GM12878 (cell line): ENCODE data around the gene MAST4. TPM values are rescaled to one million over a fixed set of nuclear protein-coding genes. Genes with fewer than 3 reads are reported as not detected.
A peak's percentile ranks its signal among the peaks of the same experiment; 100 is the strongest.

ENCODE experiments used
- BHLHE40 ChIP-seq, 2 experiments: fragments of 450-650 bp in 1 of 2; IDR thresholded peaks; 2 replicates each; pipeline ENCODE4 v1.6.1; 2011 to 2017; ENCODE audit warnings: low read depth in 2 of 2, borderline replicate concordance in 1 of 2, improper control_type of control experiment in 1 of 2, low read length in 1 of 2, mild to moderate bottlenecking in 1 of 2
- CBX3 ChIP-seq: fragments of 200-600 bp; sonication (generic); IDR thresholded peaks from 2 replicates; pipeline ENCODE4 v1.6.1; 2016; ENCODE audit warnings: low read depth, borderline replicate concordance
- EED ChIP-seq: sonication (generic); IDR thresholded peaks from 2 replicates; pipeline ENCODE4 v1.6.1; 2016; ENCODE audit warnings: antibody characterized with exemption, low read depth
- FOS ChIP-seq: IDR thresholded peaks from 3 replicates; pipeline ENCODE4 v1.6.1; 2011; ENCODE audit warnings: borderline replicate concordance; ENCODE audit not compliant: insufficient read length; ENCODE audit errors: extremely low read depth
- MEF2A ChIP-seq: IDR thresholded peaks from 2 replicates; pipeline ENCODE4 v1.6.1; 2011; ENCODE audit warnings: low read depth, mild to moderate bottlenecking, low read length, moderate library complexity; ENCODE audit not compliant: insufficient read depth
- MEF2B ChIP-seq: fragments of 450-650 bp; IDR thresholded peaks from 2 replicates; pipeline ENCODE4 v1.6.1; 2018; ENCODE audit warnings: mild to moderate bottlenecking, moderate library complexity; ENCODE audit not compliant: partially characterized antibody, poor library complexity, severe bottlenecking
- PAX8 ChIP-seq: fragments of 450-650 bp; IDR thresholded peaks from 2 replicates; pipeline ENCODE4 v1.6.1; 2017; ENCODE audit warnings: mild to moderate bottlenecking, moderate library complexity
- POLR2AphosphoS5 ChIP-seq: IDR thresholded peaks from 2 replicates; pipeline ENCODE4 v1.6.1; 2011; ENCODE audit warnings: mild to moderate bottlenecking, low read length, inconsistent platforms
- RUNX3 ChIP-seq: IDR thresholded peaks from 2 replicates; pipeline ENCODE4 v1.6.1; 2012; ENCODE audit warnings: low read length, inconsistent platforms
- SUZ12 ChIP-seq: fragments of 200-600 bp; sonication (generic); IDR thresholded peaks from one replicate; pipeline ENCODE4 v1.6.1; 2018; ENCODE audit warnings: antibody characterized with exemption, mild to moderate bottlenecking; ENCODE audit not compliant: unreplicated experiment
- ZNF274 ChIP-seq: IDR thresholded peaks from one replicate; pipeline ENCODE4 v1.8.0; 2011; ENCODE audit not compliant: insufficient read length, insufficient read depth
- polyA plus RNA-seq, 11 experiments: library from polyadenylated mRNA; depleted of rRNA in 4 of 11; unstranded in 6 of 11; stranded (reverse) in 5 of 11; fragments of >200 nt; fragmentation: Nextera tagmentation in 4 of 11; fragmentation: Illumina TruSeq in 1 of 11; extraction: Ambion mirVana in 4 of 11; extraction: Trizol in 1 of 11; gene quantifications; 1 replicate in 1 of 11; 2 replicates in 10 of 11; pipeline versions ENCODE4 v1.2.1 to v1.2.3, GENCODE V29; 2011 to 2016; ENCODE audit warnings: inconsistent platforms in 2 of 11, missing spikeins in 2 of 11, low read depth in 1 of 11
- total RNA-seq, 4 experiments: library from RNA; depleted of rRNA in 3 of 4; stranded (reverse); fragments of >200 nt in 3 of 4; fragmentation: Illumina TruSeq in 1 of 4; extraction: Trizol in 1 of 4; gene quantifications; 2 replicates each; pipeline versions ENCODE4 v1.2.1 to v1.2.3, GENCODE V29; 2013 to 2021
- TF ChIP-seq, protein P1 (sequence below): fragments of 450-650 bp; IDR thresholded peaks from 2 replicates; pipeline ENCODE4 v1.6.1; 2016; ENCODE audit warnings: mild to moderate bottlenecking
- TF ChIP-seq, protein P2 (sequence below): fragments of 450-650 bp; formaldehyde crosslinking; IDR thresholded peaks from 2 replicates; pipeline ENCODE4 v1.4.0; 2020; ENCODE audit warnings: mild to moderate bottlenecking, moderate library complexity
- TF ChIP-seq, protein P3 (sequence below): fragments of 450-650 bp; IDR thresholded peaks from 2 replicates; pipeline ENCODE4 v1.6.1; 2017; ENCODE audit warnings: mild to moderate bottlenecking, moderate library complexity
- TF ChIP-seq, protein P4 (sequence below): IDR thresholded peaks from 2 replicates; pipeline ENCODE4 v1.6.1; 2012; ENCODE audit warnings: mild to moderate bottlenecking, low read depth, low read length

Gene MAST4
- total and polyA plus RNA-seq, 10 of the 15 experiments (the other 5 are each of a cell fraction or from before 2014, with no cell fraction given) = 0.02 to 1.6 (median 0.29) TPM; not detected in 1

DNA sequence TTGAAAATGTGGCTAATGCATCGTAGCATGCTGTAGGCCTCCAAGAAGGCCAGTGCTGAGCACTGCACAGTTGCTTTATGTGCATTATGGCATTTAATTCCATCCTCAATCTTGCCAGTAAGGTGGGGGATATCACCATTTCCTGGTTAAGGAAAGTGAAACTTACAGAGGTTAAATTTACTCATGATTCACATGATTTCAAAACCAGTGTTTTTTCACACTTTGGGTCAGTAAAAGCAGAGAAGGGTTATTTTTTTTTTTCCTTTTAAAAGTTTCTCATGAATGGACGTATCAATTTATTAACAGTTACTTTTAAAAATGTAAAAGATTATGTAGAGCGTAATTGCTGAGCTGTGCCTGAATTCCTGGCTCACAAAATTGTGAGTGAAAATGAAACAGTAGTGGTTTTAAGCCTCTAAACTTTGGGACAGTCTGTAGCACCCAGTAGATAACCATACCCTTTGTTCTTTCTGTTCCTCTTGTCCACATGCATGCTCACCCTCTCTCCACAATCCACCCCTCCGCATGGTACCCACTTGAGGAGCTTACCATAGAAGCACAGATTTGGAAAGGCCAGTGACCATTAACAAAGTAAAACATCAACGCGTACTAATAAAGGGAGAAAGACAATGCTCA, 21.2 kb downstream of the MAST4 start (continued):
- no peak for TF ChIP-seq MEF2A
- no peak for TF ChIP-seq ZNF274
- TF ChIP-seq POLR2AphosphoS5 = no peak
- TF ChIP-seq, protein P1, sequence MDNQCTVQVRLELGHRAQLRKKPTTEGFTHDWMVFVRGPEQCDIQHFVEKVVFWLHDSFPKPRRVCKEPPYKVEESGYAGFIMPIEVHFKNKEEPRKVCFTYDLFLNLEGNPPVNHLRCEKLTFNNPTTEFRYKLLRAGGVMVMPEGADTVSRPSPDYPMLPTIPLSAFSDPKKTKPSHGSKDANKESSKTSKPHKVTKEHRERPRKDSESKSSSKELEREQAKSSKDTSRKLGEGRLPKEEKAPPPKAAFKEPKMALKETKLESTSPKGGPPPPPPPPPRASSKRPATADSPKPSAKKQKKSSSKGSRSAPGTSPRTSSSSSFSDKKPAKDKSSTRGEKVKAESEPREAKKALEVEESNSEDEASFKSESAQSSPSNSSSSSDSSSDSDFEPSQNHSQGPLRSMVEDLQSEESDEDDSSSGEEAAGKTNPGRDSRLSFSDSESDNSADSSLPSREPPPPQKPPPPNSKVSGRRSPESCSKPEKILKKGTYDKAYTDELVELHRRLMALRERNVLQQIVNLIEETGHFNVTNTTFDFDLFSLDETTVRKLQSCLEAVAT = no peak
- TF ChIP-seq, protein P2, sequence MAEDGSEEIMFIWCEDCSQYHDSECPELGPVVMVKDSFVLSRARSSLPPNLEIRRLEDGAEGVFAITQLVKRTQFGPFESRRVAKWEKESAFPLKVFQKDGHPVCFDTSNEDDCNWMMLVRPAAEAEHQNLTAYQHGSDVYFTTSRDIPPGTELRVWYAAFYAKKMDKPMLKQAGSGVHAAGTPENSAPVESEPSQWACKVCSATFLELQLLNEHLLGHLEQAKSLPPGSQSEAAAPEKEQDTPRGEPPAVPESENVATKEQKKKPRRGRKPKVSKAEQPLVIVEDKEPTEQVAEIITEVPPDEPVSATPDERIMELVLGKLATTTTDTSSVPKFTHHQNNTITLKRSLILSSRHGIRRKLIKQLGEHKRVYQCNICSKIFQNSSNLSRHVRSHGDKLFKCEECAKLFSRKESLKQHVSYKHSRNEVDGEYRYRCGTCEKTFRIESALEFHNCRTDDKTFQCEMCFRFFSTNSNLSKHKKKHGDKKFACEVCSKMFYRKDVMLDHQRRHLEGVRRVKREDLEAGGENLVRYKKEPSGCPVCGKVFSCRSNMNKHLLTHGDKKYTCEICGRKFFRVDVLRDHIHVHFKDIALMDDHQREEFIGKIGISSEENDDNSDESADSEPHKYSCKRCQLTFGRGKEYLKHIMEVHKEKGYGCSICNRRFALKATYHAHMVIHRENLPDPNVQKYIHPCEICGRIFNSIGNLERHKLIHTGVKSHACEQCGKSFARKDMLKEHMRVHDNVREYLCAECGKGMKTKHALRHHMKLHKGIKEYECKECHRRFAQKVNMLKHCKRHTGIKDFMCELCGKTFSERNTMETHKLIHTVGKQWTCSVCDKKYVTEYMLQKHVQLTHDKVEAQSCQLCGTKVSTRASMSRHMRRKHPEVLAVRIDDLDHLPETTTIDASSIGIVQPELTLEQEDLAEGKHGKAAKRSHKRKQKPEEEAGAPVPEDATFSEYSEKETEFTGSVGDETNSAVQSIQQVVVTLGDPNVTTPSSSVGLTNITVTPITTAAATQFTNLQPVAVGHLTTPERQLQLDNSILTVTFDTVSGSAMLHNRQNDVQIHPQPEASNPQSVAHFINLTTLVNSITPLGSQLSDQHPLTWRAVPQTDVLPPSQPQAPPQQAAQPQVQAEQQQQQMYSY (CRISPR knock-in tag) = no peak
- TF ChIP-seq, protein P3, sequence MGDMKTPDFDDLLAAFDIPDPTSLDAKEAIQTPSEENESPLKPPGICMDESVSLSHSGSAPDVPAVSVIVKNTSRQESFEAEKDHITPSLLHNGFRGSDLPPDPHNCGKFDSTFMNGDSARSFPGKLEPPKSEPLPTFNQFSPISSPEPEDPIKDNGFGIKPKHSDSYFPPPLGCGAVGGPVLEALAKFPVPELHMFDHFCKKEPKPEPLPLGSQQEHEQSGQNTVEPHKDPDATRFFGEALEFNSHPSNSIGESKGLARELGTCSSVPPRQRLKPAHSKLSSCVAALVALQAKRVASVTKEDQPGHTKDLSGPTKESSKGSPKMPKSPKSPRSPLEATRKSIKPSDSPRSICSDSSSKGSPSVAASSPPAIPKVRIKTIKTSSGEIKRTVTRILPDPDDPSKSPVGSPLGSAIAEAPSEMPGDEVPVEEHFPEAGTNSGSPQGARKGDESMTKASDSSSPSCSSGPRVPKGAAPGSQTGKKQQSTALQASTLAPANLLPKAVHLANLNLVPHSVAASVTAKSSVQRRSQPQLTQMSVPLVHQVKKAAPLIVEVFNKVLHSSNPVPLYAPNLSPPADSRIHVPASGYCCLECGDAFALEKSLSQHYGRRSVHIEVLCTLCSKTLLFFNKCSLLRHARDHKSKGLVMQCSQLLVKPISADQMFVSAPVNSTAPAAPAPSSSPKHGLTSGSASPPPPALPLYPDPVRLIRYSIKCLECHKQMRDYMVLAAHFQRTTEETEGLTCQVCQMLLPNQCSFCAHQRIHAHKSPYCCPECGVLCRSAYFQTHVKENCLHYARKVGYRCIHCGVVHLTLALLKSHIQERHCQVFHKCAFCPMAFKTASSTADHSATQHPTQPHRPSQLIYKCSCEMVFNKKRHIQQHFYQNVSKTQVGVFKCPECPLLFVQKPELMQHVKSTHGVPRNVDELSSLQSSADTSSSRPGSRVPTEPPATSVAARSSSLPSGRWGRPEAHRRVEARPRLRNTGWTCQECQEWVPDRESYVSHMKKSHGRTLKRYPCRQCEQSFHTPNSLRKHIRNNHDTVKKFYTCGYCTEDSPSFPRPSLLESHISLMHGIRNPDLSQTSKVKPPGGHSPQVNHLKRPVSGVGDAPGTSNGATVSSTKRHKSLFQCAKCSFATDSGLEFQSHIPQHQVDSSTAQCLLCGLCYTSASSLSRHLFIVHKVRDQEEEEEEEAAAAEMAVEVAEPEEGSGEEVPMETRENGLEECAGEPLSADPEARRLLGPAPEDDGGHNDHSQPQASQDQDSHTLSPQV = no peak
- no peak for TF ChIP-seq SUZ12
- TF ChIP-seq CBX3 = no peak
- TF ChIP-seq BHLHE40 (IDR thresholded peaks at IDR 0.05; ENCODE audit: borderline replicate concordance in 1 of 2, low read depth in 2 of 2, low read length in 1 of 2) = no peak
- TF ChIP-seq FOS = no peak
- TF ChIP-seq PAX8 = no peak
- no peak for TF ChIP-seq MEF2B
- peak; percentile 74 for TF ChIP-seq RUNX3
- TF ChIP-seq EED = peak; percentile 60; the same call in 1 of the 2 replicates
- TF ChIP-seq, protein P4, sequence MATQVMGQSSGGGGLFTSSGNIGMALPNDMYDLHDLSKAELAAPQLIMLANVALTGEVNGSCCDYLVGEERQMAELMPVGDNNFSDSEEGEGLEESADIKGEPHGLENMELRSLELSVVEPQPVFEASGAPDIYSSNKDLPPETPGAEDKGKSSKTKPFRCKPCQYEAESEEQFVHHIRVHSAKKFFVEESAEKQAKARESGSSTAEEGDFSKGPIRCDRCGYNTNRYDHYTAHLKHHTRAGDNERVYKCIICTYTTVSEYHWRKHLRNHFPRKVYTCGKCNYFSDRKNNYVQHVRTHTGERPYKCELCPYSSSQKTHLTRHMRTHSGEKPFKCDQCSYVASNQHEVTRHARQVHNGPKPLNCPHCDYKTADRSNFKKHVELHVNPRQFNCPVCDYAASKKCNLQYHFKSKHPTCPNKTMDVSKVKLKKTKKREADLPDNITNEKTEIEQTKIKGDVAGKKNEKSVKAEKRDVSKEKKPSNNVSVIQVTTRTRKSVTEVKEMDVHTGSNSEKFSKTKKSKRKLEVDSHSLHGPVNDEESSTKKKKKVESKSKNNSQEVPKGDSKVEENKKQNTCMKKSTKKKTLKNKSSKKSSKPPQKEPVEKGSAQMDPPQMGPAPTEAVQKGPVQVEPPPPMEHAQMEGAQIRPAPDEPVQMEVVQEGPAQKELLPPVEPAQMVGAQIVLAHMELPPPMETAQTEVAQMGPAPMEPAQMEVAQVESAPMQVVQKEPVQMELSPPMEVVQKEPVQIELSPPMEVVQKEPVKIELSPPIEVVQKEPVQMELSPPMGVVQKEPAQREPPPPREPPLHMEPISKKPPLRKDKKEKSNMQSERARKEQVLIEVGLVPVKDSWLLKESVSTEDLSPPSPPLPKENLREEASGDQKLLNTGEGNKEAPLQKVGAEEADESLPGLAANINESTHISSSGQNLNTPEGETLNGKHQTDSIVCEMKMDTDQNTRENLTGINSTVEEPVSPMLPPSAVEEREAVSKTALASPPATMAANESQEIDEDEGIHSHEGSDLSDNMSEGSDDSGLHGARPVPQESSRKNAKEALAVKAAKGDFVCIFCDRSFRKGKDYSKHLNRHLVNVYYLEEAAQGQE = no peak
